GM18511 (cell line): ENCODE data around the gene DRAP1.
"Not testable (repeated sequence)": the region's sequence is repeated elsewhere in the genome, so short reads cannot be mapped to it uniquely, and the experiment has no call there.

ENCODE experiments used
- ATAC-seq: cut with Tn5 transposase; IDR thresholded peaks from one replicate; pipeline ENCODE4 v1.9.1; 2021; ENCODE audit warnings: mild to moderate bottlenecking, moderate library complexity; ENCODE audit not compliant: unreplicated experiment

The DRAP1 gene

DNA sequence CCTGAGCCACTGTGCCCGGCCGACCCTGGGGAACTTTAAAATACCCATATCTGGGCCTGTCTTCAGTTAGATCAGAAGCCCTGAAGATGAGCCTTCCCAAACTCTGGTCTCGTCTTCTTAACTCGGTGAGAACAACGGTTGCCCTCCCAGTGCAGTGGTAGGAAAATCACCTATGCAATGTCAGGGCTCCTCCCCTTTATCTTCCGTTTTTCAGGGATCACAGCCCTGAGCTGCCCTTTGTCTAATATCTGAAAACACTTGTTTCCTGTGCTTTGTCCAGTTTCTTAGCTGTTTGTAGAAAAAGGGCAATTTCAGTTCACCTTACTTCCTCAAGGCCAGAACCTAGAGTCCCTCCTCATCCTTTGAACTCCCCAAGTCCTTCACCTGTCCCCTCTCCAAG, 9.4 kb downstream of the DRAP1 start:
- ATAC-seq = no peak

GRCh38 chr11:65931773-65932557, 12.7 kb downstream of the DRAP1 start:
- no peak for ATAC-seq

- no peak for ATAC-seq
These were observed 13.3 kb downstream of the DRAP1 start for GRCh38 chr11:65932558-65932919.

GRCh38 chr11:65934014-65934413, 14.8 kb downstream of the DRAP1 start:
- ATAC-seq = no peak

DNA sequence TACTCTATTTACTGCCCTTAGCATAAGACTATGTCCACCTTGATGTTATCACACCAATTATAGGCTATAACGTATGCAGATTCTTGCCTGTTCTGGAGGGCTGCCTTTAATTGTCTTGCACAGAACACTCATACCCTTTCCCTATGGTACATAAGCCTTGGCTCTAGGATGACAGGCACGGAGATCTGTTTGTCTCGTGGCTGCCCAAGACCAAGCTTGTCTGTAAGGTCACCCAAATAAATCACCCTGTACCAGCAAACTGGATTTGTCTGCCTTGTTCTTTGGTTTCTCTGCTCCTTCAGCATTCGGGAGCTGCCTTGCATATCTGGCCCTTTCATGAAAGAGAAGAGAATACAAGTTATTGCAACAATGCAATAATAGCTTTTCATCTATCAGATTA, 18.5 kb downstream of the DRAP1 start:
- no peak for ATAC-seq

GRCh38 chr11:65941720-65942310, 22.6 kb downstream of the DRAP1 start:
- ATAC-seq = no peak

DNA sequence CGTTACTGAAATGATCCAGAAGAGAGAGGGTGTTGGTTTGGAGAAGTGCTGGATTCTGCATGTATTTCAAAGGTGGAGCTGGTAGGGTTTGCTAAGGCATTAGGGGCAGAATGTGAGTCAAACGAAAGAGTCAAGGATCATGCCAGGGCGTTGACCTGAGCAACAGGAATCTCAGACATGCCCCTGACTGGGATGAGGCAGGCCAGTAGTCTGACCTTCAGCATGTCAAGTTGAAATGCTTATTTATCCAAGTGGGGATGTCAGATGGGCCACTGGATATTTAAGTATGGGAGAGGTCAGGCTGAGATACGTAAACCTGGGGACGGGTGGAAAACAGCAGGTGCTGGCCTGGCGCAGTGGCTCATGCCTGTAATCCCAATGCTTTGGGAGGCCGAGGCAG, 23.3 kb downstream of the DRAP1 start:
- ATAC-seq = no peak

DNA sequence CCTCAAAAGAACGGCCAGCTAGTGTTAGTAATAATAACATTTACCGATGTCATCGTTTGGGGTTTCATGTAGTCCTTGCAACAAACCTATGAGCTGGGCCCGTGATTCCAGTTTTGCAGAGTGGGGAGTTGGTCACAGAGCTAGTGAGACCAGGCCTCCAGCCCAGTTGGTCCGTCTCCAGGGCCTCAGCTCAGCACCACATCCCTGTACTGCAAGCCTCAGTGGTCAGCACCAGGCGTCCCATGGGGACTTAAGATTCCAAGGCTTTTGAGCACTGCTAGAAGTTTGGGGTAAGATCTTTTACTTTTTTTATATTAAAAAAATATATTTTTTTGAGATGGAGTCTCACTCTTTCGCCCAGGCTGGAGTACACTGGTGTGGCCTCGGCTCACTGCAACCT, 25.0 kb downstream of the DRAP1 start:
- ATAC-seq = no peak

DNA sequence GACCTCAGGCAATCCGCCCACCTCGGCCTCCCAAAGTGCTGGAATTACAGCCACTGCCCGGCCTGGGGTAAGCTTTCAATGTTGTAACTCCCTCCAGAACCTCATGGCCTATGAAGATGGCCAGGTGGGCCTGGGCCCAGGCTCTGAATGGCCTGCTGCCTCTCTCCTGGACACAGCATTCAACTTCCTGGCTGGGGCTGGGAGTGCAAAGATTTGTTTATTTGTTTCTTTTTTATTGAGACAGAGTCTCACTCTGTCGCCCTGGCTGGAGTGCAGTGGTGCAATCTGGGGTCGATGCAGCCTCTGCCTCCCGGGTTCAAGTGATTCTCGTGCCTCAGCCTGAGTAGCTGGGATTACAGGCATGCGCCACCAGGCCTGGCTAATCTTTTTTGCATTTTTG, 25.5 kb downstream of the DRAP1 start:
- no peak for ATAC-seq

DNA sequence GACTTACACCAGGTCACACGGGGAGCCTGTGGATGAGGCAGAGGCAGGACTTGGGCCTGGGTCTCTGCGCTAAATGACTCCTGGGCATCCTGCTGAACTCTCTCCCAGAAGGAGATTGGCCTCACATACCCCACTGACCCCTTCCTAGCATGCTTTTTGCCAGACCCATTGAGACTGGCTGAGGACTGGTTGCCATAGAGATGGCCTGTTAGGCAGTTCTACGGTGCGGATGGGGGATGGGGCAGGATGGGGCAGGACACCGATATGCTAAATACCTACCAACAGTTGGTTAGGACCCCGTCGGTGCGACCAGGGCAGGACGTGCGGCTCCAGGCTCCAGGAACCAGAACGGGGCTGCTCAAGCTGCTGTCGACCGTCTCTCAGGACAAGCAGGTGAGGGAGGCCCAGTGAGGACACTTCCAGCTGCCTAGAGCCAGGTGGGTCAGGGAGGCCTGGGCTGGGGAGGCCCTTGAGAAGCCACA, 26.2 kb downstream of the DRAP1 start, which contains the start of gene TSGA10IP:
Gene TSGA10IP (plus strand): TSS at position 51 of the 482 bp plus-strand sequence. CDS start 196 bp downstream, at position 247.
- no peak for ATAC-seq

DNA sequence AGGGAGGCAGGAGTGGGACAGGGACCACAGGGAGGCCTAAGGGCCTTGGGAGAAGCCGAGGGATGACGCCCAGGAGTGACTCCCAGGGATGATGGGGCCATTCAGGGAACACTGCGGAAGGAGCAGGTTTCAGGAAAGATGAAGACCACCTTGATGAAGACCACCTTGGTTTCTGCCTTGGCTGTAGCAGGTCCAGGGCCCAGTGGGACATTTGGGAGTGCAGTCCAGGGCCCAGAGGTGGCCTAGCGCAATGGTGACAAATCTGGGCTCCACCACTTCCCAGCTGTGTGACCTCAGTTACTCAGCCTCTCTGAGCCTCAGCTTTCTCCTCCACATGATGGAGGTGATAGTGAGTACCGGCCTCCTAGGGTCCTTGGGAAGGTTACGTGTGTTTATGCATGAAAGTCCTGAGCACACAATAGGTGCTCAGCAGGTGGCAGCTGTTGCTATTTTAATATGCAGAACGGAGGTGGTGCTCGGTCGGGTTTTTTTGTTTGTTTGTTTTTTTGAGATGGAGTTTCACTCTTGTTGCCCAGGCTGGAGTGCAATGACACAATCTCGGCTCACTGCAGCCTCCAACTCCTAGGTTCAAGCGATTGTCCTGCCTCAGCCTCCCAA, 26.8 kb downstream of the DRAP1 start:
- ATAC-seq = no peak

DNA sequence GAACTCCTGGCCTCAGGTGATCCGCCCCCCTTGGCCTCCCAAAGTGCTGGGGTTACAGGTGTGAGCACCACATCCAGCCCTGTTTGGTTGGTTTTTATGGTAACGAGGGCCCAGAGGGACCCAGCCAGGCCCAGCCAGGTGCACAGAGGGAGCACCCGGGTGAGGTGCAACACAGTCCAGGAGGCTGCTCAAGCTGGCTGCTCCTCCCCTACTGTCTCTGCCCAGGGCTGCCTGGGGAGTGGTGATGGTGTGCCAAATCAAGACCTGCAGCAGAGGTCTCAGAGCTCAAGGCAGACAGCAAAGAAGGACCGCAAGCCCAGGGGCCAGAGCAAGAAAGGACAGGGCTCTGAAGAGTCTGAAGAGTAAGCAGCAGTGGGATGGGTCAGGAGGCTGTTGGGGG, 27.4 kb downstream of the DRAP1 start:
- no peak for ATAC-seq

DNA sequence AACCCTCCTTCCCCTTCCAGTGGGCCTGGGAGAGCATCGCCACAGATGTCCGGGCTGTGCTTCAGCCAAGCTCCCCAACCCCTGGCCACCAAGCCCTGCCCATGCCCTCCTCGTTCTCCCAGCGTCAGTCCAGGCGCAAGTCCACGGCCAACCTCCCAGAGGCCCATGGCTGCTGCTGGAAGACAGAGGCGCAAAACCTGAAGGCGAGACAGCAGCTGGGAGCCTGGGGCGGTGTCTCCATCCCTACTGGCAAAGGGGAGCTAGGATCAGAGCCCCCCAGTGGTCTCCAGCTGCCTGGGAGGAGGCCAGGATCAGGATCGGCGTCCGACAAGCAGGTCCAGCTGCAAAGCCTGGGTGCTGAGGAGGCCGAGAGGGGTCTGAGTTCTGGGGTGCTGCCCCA, 27.9 kb downstream of the DRAP1 start:
- ATAC-seq = no peak

DNA sequence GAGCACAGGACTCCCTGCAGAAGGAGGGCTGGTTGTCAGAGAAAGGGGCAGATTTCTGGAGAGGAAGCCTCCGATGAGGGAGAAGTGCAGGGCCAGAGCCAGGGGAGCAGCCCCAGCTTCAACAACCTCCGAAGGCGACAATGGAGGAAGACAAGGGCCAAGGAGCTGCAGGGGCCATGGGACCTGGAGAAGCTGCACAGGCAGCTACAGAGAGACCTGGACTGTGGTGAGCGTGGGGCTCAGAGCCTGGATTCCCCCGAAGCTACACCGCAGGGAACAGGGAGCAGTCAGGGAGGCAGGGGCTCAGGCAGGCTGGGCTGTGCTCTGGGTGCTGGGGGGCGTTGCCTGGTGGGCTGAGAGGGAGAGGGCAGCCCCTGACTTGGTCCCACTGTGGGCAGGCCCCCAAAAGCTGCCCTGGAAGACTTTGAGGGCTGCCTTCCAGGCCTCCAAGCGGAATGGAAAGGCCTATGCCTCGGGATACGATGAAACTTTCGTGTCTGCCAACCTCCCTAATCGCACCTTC, 28.4 kb downstream of the DRAP1 start:
- ATAC-seq = no peak

DNA sequence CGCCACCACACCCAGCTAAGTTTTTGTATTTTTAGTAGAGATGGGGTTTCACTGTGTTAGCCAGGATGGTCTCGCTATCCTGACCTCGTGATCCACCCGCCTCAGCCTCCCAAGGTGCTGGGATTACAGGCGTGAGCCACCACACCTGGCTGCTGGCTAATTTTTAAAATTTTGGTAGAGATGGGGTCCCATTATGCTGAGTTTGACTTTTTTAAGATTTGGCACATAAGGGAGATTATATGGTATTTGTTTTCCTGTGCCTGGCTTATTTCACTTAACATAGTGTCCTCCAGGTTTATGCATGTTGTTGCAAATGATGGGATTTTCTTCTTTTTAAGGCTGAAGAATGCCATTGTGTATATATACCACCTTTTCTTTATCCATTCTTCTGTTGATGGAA, 31.5 kb downstream of the DRAP1 start:
- ATAC-seq = not testable (repeated sequence)

GRCh38 chr11:65951641-65952040, 32.4 kb downstream of the DRAP1 start:
- not testable (repeated sequence) for ATAC-seq

GRCh38 chr11:65952052-65952521, 32.9 kb downstream of the DRAP1 start:
- ATAC-seq = no peak

DNA sequence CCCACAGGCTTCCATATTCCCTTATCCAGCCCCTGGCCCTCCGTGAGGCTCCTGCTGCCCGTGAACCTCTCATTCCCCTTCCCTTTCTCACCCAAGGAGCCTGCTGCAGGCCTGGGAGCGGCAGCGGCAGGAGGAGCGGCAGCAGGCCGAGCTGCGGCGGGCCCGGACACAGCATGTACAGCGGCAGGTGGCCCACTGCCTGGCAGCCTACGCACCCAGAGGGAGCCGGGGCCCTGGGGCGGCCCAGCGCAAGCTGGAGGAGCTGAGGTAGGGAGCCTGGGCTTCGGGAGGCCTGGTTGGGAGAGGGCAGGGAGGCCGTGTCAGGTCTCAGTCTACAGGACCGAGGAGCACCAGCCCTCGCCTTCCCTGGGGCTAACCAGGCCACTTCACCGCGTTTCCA, 34.2 kb downstream of the DRAP1 start:
- ATAC-seq = no peak

- no peak for ATAC-seq
These were observed 35.5 kb downstream of the DRAP1 start for GRCh38 chr11:65954771-65955170.

DNA sequence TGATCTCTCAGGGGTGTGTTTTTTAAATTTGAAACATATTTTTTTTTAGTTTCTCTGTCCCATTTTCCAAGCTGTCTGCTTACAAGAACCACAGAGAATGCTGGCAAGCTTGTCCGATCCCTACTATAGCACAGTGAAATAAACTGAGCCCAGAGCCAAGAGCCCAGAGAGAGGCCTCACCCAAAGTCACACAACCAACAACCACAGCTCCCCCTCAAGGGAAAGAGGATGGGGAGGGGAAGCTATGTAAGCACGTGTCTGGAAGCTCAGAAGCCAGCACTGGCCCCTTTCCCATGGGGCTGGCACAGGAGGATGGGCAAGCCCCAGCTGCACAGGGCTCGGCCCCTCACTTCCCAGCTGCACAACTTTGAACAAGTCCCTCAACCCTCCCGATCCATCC, 39.1 kb downstream of the DRAP1 start:
- ATAC-seq = no peak

DNA sequence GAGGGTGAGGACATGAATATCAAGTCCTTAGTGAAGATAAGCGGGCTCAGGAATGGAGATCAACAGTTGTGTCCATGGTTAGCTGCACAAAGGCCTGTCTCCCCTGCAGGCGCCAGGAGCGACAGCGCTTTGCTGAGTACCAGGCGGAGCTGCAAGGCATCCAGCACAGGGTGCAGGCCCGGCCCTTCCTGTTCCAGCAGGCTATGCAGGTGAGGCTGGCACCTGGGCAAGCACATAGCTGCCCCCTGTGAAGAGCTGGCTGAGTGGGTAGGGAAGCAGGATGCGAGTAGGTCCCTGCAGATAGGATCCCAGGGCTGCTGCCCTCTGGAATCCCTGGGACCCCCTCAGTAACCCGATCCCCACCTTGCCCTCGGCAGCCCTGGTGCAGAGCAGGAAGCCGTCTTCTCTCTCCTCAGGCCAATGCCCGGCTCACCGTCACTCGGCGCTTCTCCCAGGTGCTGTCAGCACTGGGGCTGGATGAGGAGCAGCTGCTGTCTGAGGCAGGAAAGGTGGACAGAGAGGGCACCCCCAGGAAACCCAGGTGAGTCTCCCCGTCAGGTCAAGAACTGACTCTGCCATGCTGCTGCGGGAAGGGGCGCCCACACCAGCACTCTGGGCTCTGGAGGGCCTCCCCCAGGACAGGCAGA, 39.7 kb downstream of the DRAP1 start:
- no peak for ATAC-seq
